Skeletal muscle cell (primary cell): ENCODE data around the gene ZNF615.
"Not testable (repeated sequence)": the region's sequence is repeated elsewhere in the genome, so short reads cannot be mapped to it uniquely, and the experiment has no call there.

ENCODE experiments used
- DNase-seq: peaks from one replicate; pipeline ENCODE4 v3.0.0-alpha.2; 2010; ENCODE audit warnings: low read depth
- H3K4me3 ChIP-seq: 2 replicates; pipeline ENCODE4 v1.5.1; 2011; ENCODE audit warnings: low read depth, mild to moderate bottlenecking, control low read depth, low read length, moderate library complexity

ZNF615 gene

GRCh38 chr19:52007806-52008557 is at the start of gene ZNF615:
TSS of gene ZNF615 (minus strand) at chr19:52008211. CDS start at chr19:52003711, 4,500 bp downstream.
- DNase-seq: peak; percentile 55
- peak within 1 kb of the TSS; percentile 79 for H3K4me3 ChIP-seq

- not testable (repeated sequence) for DNase-seq, H3K4me3 ChIP-seq
These were observed 48.5 kb upstream of the ZNF615 start for GRCh38 chr19:52056480-52056879.

GRCh38 chr19:52051736-52052135 is 43.7 kb upstream of the ZNF615 start:
- DNase-seq, H3K4me3 ChIP-seq: not testable (repeated sequence)

GRCh38 chr19:52048555-52049501 is 40.8 kb upstream of the ZNF615 start, which contains the start of gene ZNF432:
TSS of gene ZNF432 (minus strand) at chr19:52048838. CDS start at chr19:52046868, 1,970 bp downstream.
- H3K4me3 ChIP-seq: peak within 1 kb of the TSS; percentile 69
- DNase-seq: peak; percentile 73

GRCh38 chr19:52039169-52039568 is 31.2 kb upstream of the ZNF615 start:
- H3K4me3 ChIP-seq: no peak overlapping the region
- no peak for DNase-seq

- DNase-seq: no peak
- H3K4me3 ChIP-seq: no peak overlapping the region
These were observed 26.2 kb upstream of the ZNF615 start for GRCh38 chr19:52034051-52034728.

GRCh38 chr19:52028780-52029123 is 20.7 kb upstream of the ZNF615 start:
- peak overlapping the region; percentile 95 for H3K4me3 ChIP-seq
- DNase-seq: no peak

GRCh38 chr19:52028027-52028779 is 20.2 kb upstream of the ZNF615 start, which contains the start of gene ZNF614:
TSS of gene ZNF614 (minus strand) at chr19:52028379. CDS start at chr19:52025745, 2,634 bp downstream.
- peak within 1 kb of the TSS; percentile 95 for H3K4me3 ChIP-seq
- DNase-seq: peak; percentile 48

- H3K4me3 ChIP-seq, DNase-seq: not testable (repeated sequence)
These were observed 18.4 kb upstream of the ZNF615 start for GRCh38 chr19:52026255-52026990.

- H3K4me3 ChIP-seq, DNase-seq: not testable (repeated sequence)
These were observed 16.5 kb upstream of the ZNF615 start for GRCh38 chr19:52024478-52024877.

- H3K4me3 ChIP-seq: no peak overlapping the region
- no peak for DNase-seq
These were observed 14.2 kb upstream of the ZNF615 start for GRCh38 chr19:52022193-52022592.

- DNase-seq: no peak
- no peak overlapping the region for H3K4me3 ChIP-seq
These were observed 12.5 kb upstream of the ZNF615 start for GRCh38 chr19:52020506-52020905.

GRCh38 chr19:52010674-52011073 is 2.7 kb upstream of the ZNF615 start:
- H3K4me3 ChIP-seq: no peak overlapping the region
- no peak for DNase-seq

- H3K4me3 ChIP-seq: peak overlapping the region; percentile 79
- DNase-seq: no peak
These were observed 583 bp downstream of the ZNF615 start for GRCh38 chr19:52007451-52007805.

- DNase-seq: no peak
- no peak overlapping the region for H3K4me3 ChIP-seq
These were observed 13.9 kb downstream of the ZNF615 start for GRCh38 chr19:51994048-51994644.

- DNase-seq: no peak
- no peak overlapping the region for H3K4me3 ChIP-seq
These were observed 14.6 kb downstream of the ZNF615 start for GRCh38 chr19:51993422-51993821.

GRCh38 chr19:51986309-51987291 is 21.4 kb downstream of the ZNF615 start, which contains the start of gene ZNF350:
TSS of gene ZNF350 (minus strand) at chr19:51986840. CDS start at chr19:51974360, 12,480 bp downstream.
- peak; percentile 86 for DNase-seq
- peak within 1 kb of the TSS; percentile 84 for H3K4me3 ChIP-seq
